ENCODE results near the gene TARDBP. TPM values are rescaled to one million over a fixed set of nuclear protein-coding genes. Genes with fewer than 3 reads are reported as not detected.
"Not testable (repeated sequence)": the region's sequence is repeated elsewhere in the genome, so short reads cannot be mapped to it uniquely, and the experiment has no call there.

TARDBP gene
- total and polyA plus RNA-seq, 2 donors (not counting 1 experiment from before 2014, with no cell fraction given) = 97.1 to 161 TPM

DNA sequence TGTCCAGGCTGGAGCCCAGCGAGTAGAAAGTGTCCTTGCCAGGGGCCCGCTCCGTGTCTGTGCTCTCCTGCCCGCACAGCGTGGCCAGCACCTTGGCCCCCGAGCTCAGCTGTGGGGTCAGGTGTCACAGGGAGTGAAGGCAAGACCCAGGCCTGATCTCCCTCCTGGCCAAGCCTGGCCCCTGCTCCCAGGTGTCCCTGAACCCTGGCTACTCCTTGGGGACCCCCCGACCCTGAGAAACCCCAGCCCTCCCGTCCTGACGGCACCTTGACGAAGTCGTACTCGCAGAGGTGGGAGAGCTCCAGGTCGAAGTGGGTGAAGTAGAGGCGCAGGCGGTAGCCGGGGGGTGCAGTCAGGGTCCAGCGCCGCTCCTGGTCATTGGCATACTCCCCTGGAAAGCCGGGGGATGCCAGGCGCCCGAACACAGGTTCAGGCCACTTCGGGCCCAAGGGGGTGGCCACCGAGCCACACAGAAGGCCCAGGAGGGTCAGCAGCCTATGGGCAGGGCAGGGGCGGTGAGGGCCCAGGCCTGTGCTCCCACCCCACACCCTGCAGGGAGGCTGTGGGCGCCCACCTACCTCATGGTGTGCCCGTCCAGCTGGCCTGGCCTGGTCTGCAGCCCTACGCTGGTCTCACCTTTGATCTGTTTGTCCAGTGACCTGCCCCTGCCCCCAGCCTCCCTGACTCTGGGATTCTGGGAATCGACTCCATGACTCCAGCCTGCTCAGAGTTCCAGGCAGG is 34.3 kb downstream of the TARDBP start, which contains the start of gene MASP2:
Gene MASP2 (minus strand): TSS at position 615 of the 741 bp plus-strand sequence. CDS start 32 bp downstream, at position 583.
- H3K27me3 ChIP-seq (ENCODE audit: control insufficient read depth, insufficient read depth, low read length) = no peaks in the 10 kb centered on the region
- no peaks in the 10 kb centered on the region for H3K9me3 ChIP-seq (ENCODE audit: control insufficient read depth, insufficient read depth, low read depth, low read length)
- H3K27ac ChIP-seq (ENCODE audit: insufficient read depth, low read length) = no peak within 1 kb of the TSS
- no peak within 1 kb of the TSS for H3K9ac ChIP-seq (ENCODE audit: insufficient read depth, low read length)
- no peak for DNase-seq (ENCODE audit: low read depth in 2 of 2)
- H3K4me3 ChIP-seq (replicated peaks in 1 of 4; ENCODE audit: control extremely low read depth in 1 of 4, insufficient read depth in 1 of 4, low read depth in 3 of 4, low read length in 4 of 4) = no peak within 1 kb of the TSS
- no peak within 1 kb of the TSS for H2AFZ ChIP-seq (ENCODE audit: low read length)
- no peaks in the 10 kb centered on the region for H3K36me3 ChIP-seq (ENCODE audit: control insufficient read depth, insufficient read depth, low read length)
- no peaks in the 10 kb centered on the region for H3K79me2 ChIP-seq (ENCODE audit: control insufficient read depth, insufficient read depth, low read length)
- no peaks in the 10 kb centered on the region for H3K4me1 ChIP-seq (ENCODE audit: control insufficient read depth, extremely low read depth, insufficient read depth, low read length)
- no peaks in the 10 kb centered on the region for H4K20me1 ChIP-seq (ENCODE audit: control insufficient read depth, extremely low read depth, insufficient read depth, low read length)
- no peak within 1 kb of the TSS for H3K4me2 ChIP-seq (ENCODE audit: extremely low read depth, insufficient read depth, low read length)
- no peak for TF ChIP-seq EZH2 (IDR thresholded peaks at IDR 0.05; ENCODE audit: low read length, missing control alignments)
- TF ChIP-seq, protein P1, sequence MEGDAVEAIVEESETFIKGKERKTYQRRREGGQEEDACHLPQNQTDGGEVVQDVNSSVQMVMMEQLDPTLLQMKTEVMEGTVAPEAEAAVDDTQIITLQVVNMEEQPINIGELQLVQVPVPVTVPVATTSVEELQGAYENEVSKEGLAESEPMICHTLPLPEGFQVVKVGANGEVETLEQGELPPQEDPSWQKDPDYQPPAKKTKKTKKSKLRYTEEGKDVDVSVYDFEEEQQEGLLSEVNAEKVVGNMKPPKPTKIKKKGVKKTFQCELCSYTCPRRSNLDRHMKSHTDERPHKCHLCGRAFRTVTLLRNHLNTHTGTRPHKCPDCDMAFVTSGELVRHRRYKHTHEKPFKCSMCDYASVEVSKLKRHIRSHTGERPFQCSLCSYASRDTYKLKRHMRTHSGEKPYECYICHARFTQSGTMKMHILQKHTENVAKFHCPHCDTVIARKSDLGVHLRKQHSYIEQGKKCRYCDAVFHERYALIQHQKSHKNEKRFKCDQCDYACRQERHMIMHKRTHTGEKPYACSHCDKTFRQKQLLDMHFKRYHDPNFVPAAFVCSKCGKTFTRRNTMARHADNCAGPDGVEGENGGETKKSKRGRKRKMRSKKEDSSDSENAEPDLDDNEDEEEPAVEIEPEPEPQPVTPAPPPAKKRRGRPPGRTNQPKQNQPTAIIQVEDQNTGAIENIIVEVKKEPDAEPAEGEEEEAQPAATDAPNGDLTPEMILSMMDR (conservative IDR thresholded peaks at IDR 0.05 in 1 of 2, IDR thresholded peaks at IDR 0.05 in 1 of 2; ENCODE audit: low read depth in 1 of 2, low read length in 2 of 2) = no peak

GRCh38 chr1:11051121-11051520 is 38.7 kb downstream of the TARDBP start:
- not testable (repeated sequence) for H3K9ac ChIP-seq (ENCODE audit: insufficient read depth, low read length); H3K4me3 ChIP-seq (replicated peaks in 1 of 4; ENCODE audit: control extremely low read depth in 1 of 4, insufficient read depth in 1 of 4, low read depth in 3 of 4, low read length in 4 of 4); H3K4me2 ChIP-seq (ENCODE audit: extremely low read depth, insufficient read depth, low read length); H3K36me3 ChIP-seq (ENCODE audit: control insufficient read depth, insufficient read depth, low read length); H3K27ac ChIP-seq (ENCODE audit: insufficient read depth, low read length); H3K9me3 ChIP-seq (ENCODE audit: control insufficient read depth, insufficient read depth, low read depth, low read length); H3K79me2 ChIP-seq (ENCODE audit: control insufficient read depth, insufficient read depth, low read length); H3K27me3 ChIP-seq (ENCODE audit: control insufficient read depth, insufficient read depth, low read length); H4K20me1 ChIP-seq (ENCODE audit: control insufficient read depth, extremely low read depth, insufficient read depth, low read length); H2AFZ ChIP-seq (ENCODE audit: low read length); H3K4me1 ChIP-seq (ENCODE audit: control insufficient read depth, extremely low read depth, insufficient read depth, low read length)
- peak in 1 of 2 donors; percentile 13 for DNase-seq (ENCODE audit: low read depth in 2 of 2)

DNA sequence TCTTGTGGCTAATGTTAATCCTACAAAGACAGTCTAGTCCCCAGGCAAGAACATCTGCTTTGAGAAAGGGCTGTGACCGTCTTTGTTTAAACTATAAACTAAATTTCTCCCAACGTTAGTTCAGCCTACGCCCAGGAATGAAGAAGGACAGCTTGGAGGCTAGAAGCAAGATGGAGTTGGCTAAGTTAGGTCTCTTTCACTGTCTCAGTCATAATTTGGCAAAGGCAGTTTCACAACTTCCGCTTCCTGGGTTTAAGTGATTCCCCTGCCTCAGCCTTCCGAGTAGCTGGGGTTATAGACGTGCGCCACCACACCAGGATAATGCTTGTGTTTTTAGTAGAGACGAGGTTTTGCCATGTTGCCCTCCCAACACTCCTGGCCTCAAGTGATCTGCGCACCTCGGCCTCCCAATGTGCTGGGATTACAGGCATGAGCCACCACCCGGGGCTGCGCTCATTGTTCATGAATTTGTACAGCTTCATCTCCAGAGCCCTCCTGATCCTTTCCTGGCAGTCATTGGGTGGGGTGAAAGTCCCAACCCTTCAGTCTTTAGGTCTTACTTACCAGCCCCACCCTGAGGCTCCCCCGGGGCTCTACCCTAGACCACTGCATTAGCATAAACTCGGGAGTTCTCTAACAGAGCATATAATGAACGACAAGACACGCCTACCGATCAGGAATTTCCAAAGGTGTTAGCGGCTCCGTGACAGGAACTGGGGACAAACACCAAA is 39.5 kb downstream of the TARDBP start:
- H3K4me1 ChIP-seq (ENCODE audit: control insufficient read depth, extremely low read depth, insufficient read depth, low read length) = no peaks in the 10 kb centered on the region
- H4K20me1 ChIP-seq (ENCODE audit: control insufficient read depth, extremely low read depth, insufficient read depth, low read length) = no peaks in the 10 kb centered on the region
- peaks cover 10% of the 10 kb centered on the region for H3K36me3 ChIP-seq (ENCODE audit: control insufficient read depth, insufficient read depth, low read length)
- no peak overlapping the region for H3K4me2 ChIP-seq (ENCODE audit: extremely low read depth, insufficient read depth, low read length)
- H2AFZ ChIP-seq (ENCODE audit: low read length) = no peak overlapping the region
- H3K4me3 ChIP-seq (replicated peaks in 1 of 4; ENCODE audit: control extremely low read depth in 1 of 4, insufficient read depth in 1 of 4, low read depth in 3 of 4, low read length in 4 of 4) = no peak overlapping the region
- H3K9me3 ChIP-seq (ENCODE audit: control insufficient read depth, insufficient read depth, low read depth, low read length) = no peaks in the 10 kb centered on the region
- no peak overlapping the region for H3K27ac ChIP-seq (ENCODE audit: insufficient read depth, low read length)
- TF ChIP-seq, protein P1 (conservative IDR thresholded peaks at IDR 0.05 in 1 of 2, IDR thresholded peaks at IDR 0.05 in 1 of 2; ENCODE audit: low read depth in 1 of 2, low read length in 2 of 2) = no peak
- no peak for TF ChIP-seq EZH2 (IDR thresholded peaks at IDR 0.05; ENCODE audit: low read length, missing control alignments)
- no peak for DNase-seq (ENCODE audit: low read depth in 2 of 2)
- H3K27me3 ChIP-seq (ENCODE audit: control insufficient read depth, insufficient read depth, low read length) = no peaks in the 10 kb centered on the region
- H3K79me2 ChIP-seq (ENCODE audit: control insufficient read depth, insufficient read depth, low read length) = no peaks in the 10 kb centered on the region
- H3K9ac ChIP-seq (ENCODE audit: insufficient read depth, low read length) = no peak overlapping the region

Measured in fibroblast of lung (primary cell).